Daoy (cell line): Measurements from ENCODE around the gene RHBDL1. TPM values are rescaled to one million over a fixed set of nuclear protein-coding genes. Genes with fewer than 3 reads are reported as not detected.
A peak's percentile ranks its signal among the peaks of the same experiment; 100 is the strongest.

Experiments used
- DNase-seq: peaks from one replicate; pipeline ENCODE4 v3.0.0-alpha.2; 2015; ENCODE audit warnings: low read depth
- total RNA-seq: library from RNA; depleted of rRNA; stranded (reverse); fragments of >200 nt; shearing (Covaris generic); gene quantifications from 2 replicates; pipeline ENCODE4 v1.2.3, GENCODE V29; 2014

Gene RHBDL1
- total RNA-seq, 1 experiment from 2014 or later = 0.11 TPM

GRCh38 chr16:652454-653305 is 22.8 kb upstream of the RHBDL1 start:
- no peak for DNase-seq

- no peak for DNase-seq
Measured at GRCh38 chr16:654034-654433, 21.4 kb upstream of the RHBDL1 start.

GRCh38 chr16:657487-657886 is 18.0 kb upstream of the RHBDL1 start:
- no peak for DNase-seq

- DNase-seq = no peak
Measured at GRCh38 chr16:658679-659571, 16.5 kb upstream of the RHBDL1 start.

- DNase-seq = no peak
Measured at GRCh38 chr16:659618-660017, 15.9 kb upstream of the RHBDL1 start.

GRCh38 chr16:660132-660458 is 15.4 kb upstream of the RHBDL1 start:
- no peak for DNase-seq

GRCh38 chr16:660459-661183 is 14.8 kb upstream of the RHBDL1 start:
- peak; percentile 80 for DNase-seq

- no peak for DNase-seq
Measured at GRCh38 chr16:661184-661821, 14.2 kb upstream of the RHBDL1 start.

GRCh38 chr16:662095-662494 is 13.4 kb upstream of the RHBDL1 start:
- DNase-seq = no peak

- DNase-seq = no peak
Measured at GRCh38 chr16:662597-662996, 12.9 kb upstream of the RHBDL1 start.

- DNase-seq = no peak
Measured at GRCh38 chr16:666572-666971, 8.9 kb upstream of the RHBDL1 start.

GRCh38 chr16:667113-667779 is 8.2 kb upstream of the RHBDL1 start:
- DNase-seq = no peak

GRCh38 chr16:667780-668518 is 7.5 kb upstream of the RHBDL1 start, which contains the start of gene RHOT2:
RHOT2 (plus strand) TSS chr16:668132; CDS start chr16:668200, 68 bp downstream.
- peak; percentile 94 for DNase-seq

GRCh38 chr16:668519-669171 is 6.8 kb upstream of the RHBDL1 start:
- no peak for DNase-seq

- DNase-seq = no peak
Measured at GRCh38 chr16:669666-670065, 5.8 kb upstream of the RHBDL1 start.

- DNase-seq = no peak
Measured at GRCh38 chr16:670485-671352, 4.8 kb upstream of the RHBDL1 start.

- DNase-seq = no peak
Measured at GRCh38 chr16:671353-672131, 3.9 kb upstream of the RHBDL1 start.

GRCh38 chr16:672371-672770 is 3.1 kb upstream of the RHBDL1 start:
- no peak for DNase-seq
